GM18517 (cell line): ENCODE data around the gene ANAPC2.

Experiments
- ATAC-seq: cut with Tn5 transposase; IDR thresholded peaks from one replicate; pipeline ENCODE4 v1.9.1; 2021; ENCODE audit warnings: mild to moderate bottlenecking, moderate library complexity; ENCODE audit not compliant: unreplicated experiment

The ANAPC2 gene

GRCh38 chr9:137193771-137194170 lies 5.4 kb upstream of the ANAPC2 start:
- no peak for ATAC-seq

GRCh38 chr9:137192859-137193258 lies 4.5 kb upstream of the ANAPC2 start:
- ATAC-seq = no peak

- no peak for ATAC-seq
Observed at GRCh38 chr9:137192448-137192780, 4.1 kb upstream of the ANAPC2 start.

DNA sequence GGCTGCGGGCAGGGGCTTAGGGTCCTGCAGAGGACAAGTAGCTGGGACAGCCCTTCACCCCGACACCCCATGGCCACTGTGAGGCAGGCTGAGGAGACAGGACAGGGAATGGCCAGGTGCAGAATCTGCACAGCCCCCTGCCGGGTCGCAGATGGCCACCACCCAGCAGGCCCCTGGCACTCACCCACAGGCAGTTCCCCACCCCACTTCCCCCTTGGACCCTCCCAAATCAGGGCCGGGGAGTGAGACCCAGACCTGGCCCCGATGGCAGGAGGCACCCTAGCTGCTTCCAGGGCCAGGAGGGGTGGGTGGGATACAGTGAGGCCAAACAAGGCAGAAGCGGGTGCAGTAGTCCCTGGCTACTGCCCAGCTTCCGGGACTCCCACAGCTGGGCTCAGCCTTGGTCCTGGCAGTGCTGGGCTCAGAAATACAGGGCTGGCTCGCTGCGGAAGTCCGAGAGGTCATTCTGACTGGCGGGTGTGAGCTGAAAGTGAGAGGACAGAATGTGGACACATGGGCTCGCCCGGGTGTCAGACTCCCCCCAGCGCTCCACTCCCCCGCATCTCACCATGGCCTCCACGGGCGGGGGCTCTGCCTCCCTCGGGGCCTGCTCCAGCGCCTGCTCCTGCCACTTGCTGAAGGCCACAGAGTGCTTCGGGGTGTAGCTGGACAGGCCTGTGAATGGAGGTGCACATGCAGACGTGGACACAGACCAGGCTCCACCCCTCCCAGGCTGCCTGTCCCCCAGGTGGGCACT lies 3.5 kb upstream of the ANAPC2 start:
- no peak for ATAC-seq

GRCh38 chr9:137191245-137191644 lies 2.9 kb upstream of the ANAPC2 start:
- no peak for ATAC-seq

DNA sequence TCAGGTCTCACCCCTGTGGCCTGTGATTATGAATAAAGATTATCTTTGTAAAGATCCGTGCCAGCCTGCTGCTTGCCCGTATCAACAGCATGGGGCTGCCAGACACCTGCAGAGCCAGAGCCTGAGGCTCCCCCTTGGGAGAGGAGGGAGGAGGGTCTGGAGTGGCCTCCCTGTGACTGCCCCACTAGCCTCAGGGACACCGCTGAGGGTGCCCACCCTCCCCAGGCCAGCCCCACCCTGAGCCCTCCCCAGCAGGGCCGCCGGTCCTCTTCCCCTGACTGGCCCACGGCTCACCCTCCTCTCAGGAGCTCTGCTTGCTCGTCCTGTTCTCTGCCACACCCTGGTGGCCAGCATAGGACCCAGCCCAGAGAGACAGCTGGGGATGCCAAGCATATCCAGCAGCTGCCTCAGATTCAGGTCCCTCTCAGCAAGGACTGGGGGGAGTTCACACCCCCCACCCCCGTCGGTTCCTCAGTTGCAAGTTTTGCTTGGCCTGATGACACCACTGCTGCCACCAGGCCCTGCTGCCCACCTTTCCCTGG lies 2.0 kb upstream of the ANAPC2 start:
- ATAC-seq = no peak

DNA sequence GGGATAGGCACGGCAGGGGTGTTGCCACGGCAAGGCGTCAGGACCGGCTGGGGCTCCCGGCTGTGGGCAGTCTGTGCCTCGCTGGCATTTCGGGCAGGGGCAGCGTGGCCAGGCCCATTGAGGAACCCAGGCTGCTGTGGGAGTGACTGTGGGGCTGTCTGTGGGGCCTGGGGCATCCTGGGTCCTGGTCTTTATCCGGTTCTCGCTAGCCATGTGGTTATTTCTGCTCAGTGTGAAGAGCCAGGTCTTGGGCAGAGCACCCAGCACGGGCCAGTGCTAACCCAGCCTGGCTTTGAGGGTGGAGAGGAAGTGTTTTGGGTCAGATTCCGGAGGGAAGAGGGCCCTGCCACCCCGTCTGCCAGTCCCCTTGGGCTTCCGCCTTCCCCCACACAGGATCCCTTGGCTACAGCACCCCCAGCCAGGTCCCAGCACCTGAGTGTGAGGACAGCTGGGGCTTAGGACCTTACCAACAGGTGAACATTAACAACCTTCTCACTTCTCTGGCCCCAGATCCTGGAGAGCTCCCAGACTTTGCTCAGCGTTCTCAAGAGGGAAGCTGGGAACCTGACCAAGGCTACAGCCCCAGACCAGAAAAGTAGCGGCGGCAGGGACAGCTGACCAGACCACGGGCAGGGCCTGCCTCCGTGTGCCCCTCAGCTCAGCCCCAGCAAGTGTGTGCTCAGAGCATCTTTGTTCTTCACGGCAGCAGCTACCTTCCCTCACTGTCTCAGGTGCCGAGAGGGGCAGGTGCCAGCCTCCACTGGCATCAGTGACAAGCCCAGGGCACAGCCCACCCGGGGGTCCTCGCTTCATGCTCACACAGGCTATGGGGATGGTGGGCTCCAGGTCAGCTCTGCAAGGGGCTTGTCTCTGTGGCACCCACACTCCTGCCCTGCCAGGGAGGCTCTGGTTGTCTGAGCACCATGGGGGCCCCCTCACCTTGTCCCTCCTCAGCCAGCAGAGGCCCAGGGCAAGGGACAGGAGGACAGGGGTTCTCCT lies 1.2 kb upstream of the ANAPC2 start:
- ATAC-seq = no peak

DNA sequence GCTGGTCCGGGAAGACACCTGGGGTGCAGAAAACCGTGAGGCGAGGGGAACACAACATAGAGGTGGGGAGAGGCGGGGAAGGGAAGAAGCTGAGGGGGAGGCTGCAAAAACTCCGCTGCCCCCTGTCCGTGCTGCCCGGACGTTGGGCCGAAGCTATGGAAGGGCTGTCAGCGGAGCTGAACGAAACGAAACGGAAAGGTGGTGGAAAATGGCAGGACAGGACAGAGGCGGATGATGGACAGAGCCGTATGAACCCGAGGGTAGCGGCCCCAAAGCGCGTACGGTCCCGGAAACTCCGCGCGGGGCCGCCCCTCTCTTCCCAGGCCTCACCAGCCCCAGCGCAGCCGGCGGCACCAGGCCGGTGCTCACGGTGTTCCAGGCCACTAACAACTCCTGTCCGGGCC lies 272 bp downstream of the ANAPC2 start:
- ATAC-seq = no peak

GRCh38 chr9:137187386-137187785 lies 974 bp downstream of the ANAPC2 start:
- ATAC-seq = no peak

DNA sequence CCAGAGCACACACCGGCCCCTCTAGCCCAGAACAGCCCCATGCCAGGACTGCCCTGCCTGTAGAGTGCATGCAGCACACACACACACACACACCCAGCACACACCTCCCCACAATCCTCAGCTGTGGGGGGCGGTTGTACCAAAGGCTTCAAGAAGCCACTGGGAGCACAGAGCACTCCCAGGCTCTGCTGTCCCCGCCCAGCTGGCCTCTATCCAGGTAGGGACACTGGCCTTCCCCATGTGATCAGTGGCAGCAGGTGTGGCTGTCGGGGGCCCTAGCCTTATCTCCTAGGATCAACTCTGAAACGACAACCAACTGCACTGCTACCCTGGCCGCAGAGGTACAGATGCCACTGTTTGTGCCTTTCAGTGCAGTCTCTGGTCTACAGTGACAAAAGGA lies 2.0 kb downstream of the ANAPC2 start:
- no peak for ATAC-seq

GRCh38 chr9:137185921-137186320 lies 2.4 kb downstream of the ANAPC2 start:
- no peak for ATAC-seq

GRCh38 chr9:137184881-137185660 lies 3.3 kb downstream of the ANAPC2 start:
- ATAC-seq = no peak

DNA sequence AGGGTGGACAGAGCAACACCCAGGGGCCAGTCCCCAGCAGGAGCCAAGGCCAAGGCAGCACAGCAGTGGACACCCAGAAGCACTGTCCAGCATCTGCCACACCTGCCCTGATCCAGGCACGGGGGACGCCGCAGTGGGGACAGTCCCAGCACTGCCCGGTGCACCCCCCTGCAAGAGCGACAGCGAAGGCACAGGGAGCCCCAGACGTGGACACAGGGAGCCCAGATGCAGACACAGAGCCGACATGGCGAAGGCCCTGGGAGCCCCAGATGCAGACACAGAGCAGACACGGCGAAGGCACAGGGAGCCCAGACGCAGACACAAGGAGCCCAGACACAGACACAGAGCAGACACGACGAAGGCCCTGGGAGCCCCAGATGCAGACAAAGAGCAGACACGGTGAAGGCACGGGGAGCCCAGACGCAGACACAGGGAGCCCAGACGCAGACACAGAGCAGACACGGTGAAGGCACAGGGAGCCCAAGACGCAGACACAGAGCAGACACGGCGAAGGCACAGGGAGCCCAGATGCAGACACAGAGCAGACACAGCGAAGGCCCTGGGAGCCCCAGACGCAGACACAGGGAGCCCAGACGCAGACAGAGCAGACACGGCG lies 4.3 kb downstream of the ANAPC2 start:
- no peak for ATAC-seq

DNA sequence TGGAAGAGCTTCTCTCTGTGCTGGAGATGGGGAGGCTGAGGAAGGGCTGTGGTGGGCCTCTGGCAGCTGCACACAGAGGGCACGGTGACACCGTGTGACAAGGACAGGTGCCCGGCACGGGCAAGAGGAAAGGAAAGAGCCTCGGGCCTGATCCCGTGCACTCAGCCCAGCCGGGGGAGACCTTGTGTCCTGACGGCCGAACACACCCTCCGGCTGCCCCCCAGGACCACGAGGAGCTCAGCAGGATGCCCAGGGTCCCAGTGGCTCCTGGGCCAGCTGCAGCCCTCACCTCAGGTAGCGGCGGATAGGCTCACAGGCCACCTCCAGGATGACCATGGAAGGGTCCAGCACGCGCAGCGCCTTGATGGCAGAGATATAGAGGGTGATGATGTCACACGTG lies 5.5 kb downstream of the ANAPC2 start:
- ATAC-seq = no peak

- ATAC-seq = no peak
Observed at GRCh38 chr9:137181680-137182079, 6.7 kb downstream of the ANAPC2 start.

GRCh38 chr9:137180491-137180890 lies 7.9 kb downstream of the ANAPC2 start:
- no peak for ATAC-seq

DNA sequence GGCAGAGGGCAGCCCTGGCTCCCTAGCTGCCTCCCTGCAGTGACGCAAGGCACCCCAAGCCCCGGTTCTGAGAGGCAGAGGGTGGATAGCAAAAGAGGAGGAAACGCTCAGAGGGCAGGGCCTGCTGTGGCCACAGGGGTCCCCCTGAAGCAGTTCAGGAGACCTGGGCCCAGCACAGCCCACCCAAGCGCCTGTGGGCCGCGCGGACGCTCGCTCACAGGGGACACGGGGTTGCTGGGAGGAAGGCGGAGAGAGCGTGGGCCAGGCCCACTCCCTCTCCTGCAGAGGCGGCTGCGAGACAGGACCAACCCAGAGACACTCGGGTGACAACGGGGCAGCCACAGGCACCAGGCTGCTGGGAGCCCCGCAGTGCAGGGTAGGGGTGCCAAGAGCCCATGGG lies 8.6 kb downstream of the ANAPC2 start:
- ATAC-seq = no peak

DNA sequence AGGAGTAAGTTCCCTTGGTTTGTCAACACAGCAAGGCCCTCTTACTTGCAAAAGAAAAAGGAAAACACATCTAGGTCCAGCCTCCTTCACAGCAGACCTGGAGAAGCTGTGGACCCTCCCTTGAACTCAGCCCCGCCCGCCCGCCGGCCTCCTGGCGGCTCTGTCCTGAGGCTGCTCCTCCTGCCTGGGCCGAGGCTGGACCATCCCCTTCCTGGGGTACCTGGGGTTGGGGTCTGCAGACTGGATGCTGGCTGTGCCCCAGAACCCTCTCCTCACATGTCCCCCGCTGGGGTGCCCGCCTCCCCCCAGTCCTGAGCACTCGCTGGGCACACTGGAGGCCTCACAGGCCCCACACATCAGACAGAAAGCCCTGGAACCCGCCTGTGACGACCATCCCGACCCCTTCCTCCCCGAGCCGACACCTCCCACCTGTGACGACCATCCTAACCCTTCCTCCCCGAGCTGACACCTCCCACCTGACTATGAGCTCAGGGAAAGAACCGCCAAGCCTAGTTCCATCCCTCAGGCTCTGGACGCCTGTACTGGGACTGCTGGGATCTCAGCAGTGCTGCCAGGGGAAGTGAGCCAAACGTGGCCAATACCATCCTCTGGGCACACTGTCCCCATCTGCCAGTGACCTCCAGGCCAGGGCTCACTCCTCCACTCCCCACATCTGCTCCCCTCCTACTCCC lies 9.3 kb downstream of the ANAPC2 start:
- no peak for ATAC-seq

DNA sequence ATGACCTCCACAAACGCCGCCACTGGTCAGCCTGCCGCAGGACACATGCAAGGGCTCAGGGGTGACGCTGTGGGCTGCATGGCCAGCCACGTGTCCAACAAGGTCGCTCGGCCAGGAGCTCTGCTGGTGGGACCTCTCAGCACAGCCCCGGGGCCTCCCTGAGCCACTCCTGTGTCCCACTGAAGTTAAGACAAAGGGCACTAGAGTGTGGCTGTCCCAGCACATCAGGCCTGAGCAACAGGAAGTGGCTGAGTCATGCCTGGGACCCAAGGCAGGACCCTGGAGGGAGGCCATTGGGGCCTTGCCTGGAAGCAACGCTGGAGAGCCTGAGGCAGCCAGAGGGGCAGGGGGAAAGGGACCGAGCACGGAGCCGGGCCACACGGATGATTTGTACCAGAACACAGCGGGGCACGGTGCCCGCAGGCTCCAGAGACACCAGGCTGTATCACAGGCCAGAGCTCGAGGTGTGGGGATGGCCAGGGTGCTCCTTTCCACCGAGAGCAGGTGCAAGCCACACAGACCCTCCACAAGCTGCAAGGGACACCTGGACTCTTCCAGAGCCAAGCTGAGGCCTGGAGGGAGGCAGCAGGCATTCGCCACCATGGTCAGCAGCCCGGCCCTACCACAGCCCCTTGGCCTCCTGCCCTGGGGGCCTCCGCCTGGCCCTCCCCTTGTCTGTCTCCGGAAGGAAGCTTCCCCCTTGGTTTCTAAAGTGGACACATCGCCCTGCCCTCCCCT lies 10.0 kb downstream of the ANAPC2 start:
- ATAC-seq = no peak
